K562 (cell line): Measurements from ENCODE around the gene TBC1D32. TPM values are rescaled to one million over a fixed set of nuclear protein-coding genes. Genes with fewer than 3 reads are reported as not detected.

Source experiments
- ATAC-seq: fragments of 200-7000 bp; cut with Tn5 transposase; 3 replicates; pipeline ENCODE4 v1.9.1; 2020; ENCODE audit warnings: moderate library complexity
- BruUV-seq: library from RNA; stranded (reverse); fragments of 400-500 nt; replicated peaks from 2 replicates; lab custom pipeline; 2021; lab: Mats Ljungman, UMichigan
- CTCF ChIA-PET: fragments of 300-600 bp; formaldehyde crosslinking; extraction: SDS; loops from one replicate; lab custom pipeline; 2021; ENCODE audit warnings: low intra/inter-chr PET ratio; lab: Yijun Ruan, JAX
- POLR2A ChIA-PET: fragments of 300-600, 350-650 bp; sonication (Branson Sonifier 250); formaldehyde crosslinking; extraction: SDS; loops from one replicate; lab custom pipeline; 2021; ENCODE audit warnings: antibody characterized with exemption, inconsistent platforms; lab: Yijun Ruan, JAX
- DNase-seq, 4 experiments: peaks; one replicate each; pipeline versions ENCODE4 v3.0.0 to v3.0.0-alpha.2; 2011 to 2018; ENCODE audit warnings: low spot score in 3 of 4, mixed read lengths in 3 of 4; ENCODE audit errors: extremely low read depth in 1 of 4
- FAIRE-seq: peaks from 2 replicates; lab custom pipeline; 2011; peaks lifted over from hg19 to GRCh38; lab: Jason Lieb, UNC
- H2AFZ ChIP-seq: 2 replicates; pipeline ENCODE4 v1.6.0; 2011; ENCODE audit warnings: low read depth, low read length, control low read depth, inconsistent platforms
- H3K27ac ChIP-seq: fragments of 200-600 bp; 3 replicates; pipeline ENCODE4 v1.8.0; 2011; ENCODE audit warnings: low read depth, mild to moderate bottlenecking, control low read depth, inconsistent platforms, low read length, moderate library complexity, mixed read lengths; ENCODE audit errors: extremely low read depth
- H3K27me3 ChIP-seq, 2 experiments: fragments of 300-600 bp in 1 of 2; 2 replicates in 1 of 2; 3 replicates in 1 of 2; pipeline versions ENCODE4 v1.6.0 to v1.8.0; 2011; ENCODE audit warnings: inconsistent platforms in 2 of 2, low read length in 2 of 2, mild to moderate bottlenecking in 1 of 2, mixed read lengths in 1 of 2, moderate library complexity in 1 of 2; ENCODE audit not compliant: control insufficient read depth in 2 of 2, insufficient read depth in 2 of 2
- H3K36me3 ChIP-seq: fragments of 300-600 bp; 3 replicates; pipeline ENCODE4 v1.8.0; 2011; ENCODE audit warnings: mild to moderate bottlenecking, low read length, inconsistent platforms; ENCODE audit not compliant: control insufficient read depth, insufficient read depth
- H3K4me1 ChIP-seq, 2 experiments: fragments of 200-600 bp in 1 of 2; replicated peaks in 1 of 2; 2 replicates in 1 of 2; 3 replicates in 1 of 2; pipeline versions ENCODE4 v1.5.1 to v1.8.0; 2011; ENCODE audit warnings: inconsistent platforms in 2 of 2, low read length in 2 of 2, mild to moderate bottlenecking in 1 of 2, mixed read lengths in 1 of 2, moderate library complexity in 1 of 2; ENCODE audit not compliant: control insufficient read depth in 2 of 2, insufficient read depth in 2 of 2
- H3K4me2 ChIP-seq: 2 replicates; pipeline ENCODE4 v1.6.1; 2011; ENCODE audit warnings: low read length, control low read depth, inconsistent platforms, mixed read lengths; ENCODE audit not compliant: insufficient read depth
- H3K4me3 ChIP-seq: fragments of 200-600 bp; sonication (generic), shearing (Covaris generic); 2 replicates; pipeline ENCODE4 v1.5.1; 2016; ENCODE audit warnings: control low read depth, inconsistent platforms
- H3K79me2 ChIP-seq: fragments of 200-600 bp; 3 replicates; pipeline ENCODE4 v1.8.0; 2011; ENCODE audit warnings: low read length, inconsistent platforms; ENCODE audit not compliant: control insufficient read depth, insufficient read depth
- H3K9ac ChIP-seq, 2 experiments: 2 replicates each; pipeline versions ENCODE4 v1.6.0 to v1.6.1; 2011; ENCODE audit warnings: low read depth in 2 of 2, low read length in 2 of 2, control low read depth in 1 of 2, inconsistent platforms in 1 of 2, mild to moderate bottlenecking in 1 of 2, mixed read lengths in 1 of 2; ENCODE audit not compliant: insufficient read depth in 1 of 2
- H3K9me1 ChIP-seq: one replicate; pipeline ENCODE4 v1.6.0; 2011; ENCODE audit warnings: inconsistent platforms, mild to moderate bottlenecking, low read length, moderate library complexity; ENCODE audit not compliant: control insufficient read depth, insufficient read depth
- H3K9me3 ChIP-seq: replicated peaks from 2 replicates; pipeline ENCODE4 v1.5.1; 2011; ENCODE audit warnings: low read depth, low read length, inconsistent platforms; ENCODE audit not compliant: control insufficient read depth, insufficient read depth
- H4K20me1 ChIP-seq: replicated peaks from 2 replicates; pipeline ENCODE4 v1.6.1; 2011; ENCODE audit warnings: low read length, inconsistent platforms, mixed read lengths; ENCODE audit not compliant: control insufficient read depth, insufficient read depth
- CREB1 ChIP-seq, 2 experiments: sonication (generic) in 1 of 2; formaldehyde crosslinking in 1 of 2; IDR thresholded peaks; 2 replicates each; pipeline versions ENCODE4 v1.6.1 to v1.8.0; 2012 to 2022; ENCODE audit warnings: inconsistent platforms in 1 of 2, mild to moderate bottlenecking in 1 of 2, missing genetic modification reagents in 1 of 2, moderate library complexity in 1 of 2
- ETS1 ChIP-seq: conservative IDR thresholded peaks from 2 replicates; pipeline ENCODE4 v1.6.1; 2011; ENCODE audit warnings: low read depth, mild to moderate bottlenecking, low read length; ENCODE audit not compliant: control insufficient read depth
- GATAD2B ChIP-seq: fragments of 450-650 bp; IDR thresholded peaks from 2 replicates; pipeline ENCODE4 v1.6.1; 2017; ENCODE audit warnings: mild to moderate bottlenecking, borderline replicate concordance
- KDM5B ChIP-seq: fragments of 200-600 bp; sonication (generic); IDR thresholded peaks from 2 replicates; pipeline ENCODE4 v1.6.1; 2012; ENCODE audit warnings: low read depth, mild to moderate bottlenecking, moderate library complexity, low read length, control low read depth, inconsistent platforms; ENCODE audit not compliant: insufficient replicate concordance
- NONO ChIP-seq, 2 experiments: fragments of 200-400 bp in 1 of 2; fragments of 450-650 bp in 1 of 2; formaldehyde crosslinking in 1 of 2; IDR thresholded peaks; 2 replicates each; pipeline ENCODE4 v1.6.1; 2017; ENCODE audit warnings: low read depth in 2 of 2, mild to moderate bottlenecking in 2 of 2, moderate library complexity in 2 of 2, low read length in 1 of 2
- POLR2AphosphoS5 ChIP-seq: IDR thresholded peaks from 2 replicates; pipeline ENCODE4 v1.6.1; 2011; ENCODE audit warnings: mild to moderate bottlenecking, low read depth, low read length, moderate library complexity; ENCODE audit not compliant: control insufficient read depth, insufficient read depth
- U2AF1 ChIP-seq: fragments of 200-400 bp; formaldehyde crosslinking; optimal IDR thresholded peaks from 2 replicates; pipeline ENCODE3; 2017; ENCODE audit warnings: mild to moderate bottlenecking, low read depth, low read length, moderate library complexity
- WGBS: fragments of 100-300 bp; shearing (Covaris generic); methylation state at CpG from one replicate; pipeline ENCODE4 v1.1.6; 2016; ENCODE audit warnings: low coverage, mixed read lengths; ENCODE audit not compliant: insufficient coverage; ENCODE audit errors: missing lambda C conversion rate; 5-methylcytosine and 5-hydroxymethylcytosine counted together
- in situ Hi-C: fragments of 300-500 bp; cut with MboI; formaldehyde crosslinking; loops from 4 replicates; pipeline ENCODE4 v1.15.0; 2018; ENCODE audit warnings: inconsistent platforms, mixed read lengths
- intact Hi-C: fragments of 100-400 bp; cut with micrococcal nuclease; formaldehyde crosslinking; loops from 2 replicates; pipeline ENCODE4 v1.14.2; 2022
- polyA plus RNA-seq, 8 experiments: library from polyadenylated mRNA; depleted of rRNA in 4 of 8; stranded (reverse) in 5 of 8; unstranded in 3 of 8; fragments of >200 nt; fragmentation: Nextera tagmentation in 2 of 8; fragmentation: Illumina TruSeq in 1 of 8; extraction: Ambion mirVana in 2 of 8; extraction: Trizol in 1 of 8; gene quantifications; 2 replicates each; pipeline versions ENCODE4 v1.2.1 to v1.2.3, GENCODE V29; 2011 to 2014; ENCODE audit warnings: inconsistent platforms in 1 of 8, missing spikeins in 1 of 8
- total RNA-seq, 7 experiments: library from RNA; depleted of rRNA in 6 of 7; stranded (reverse); fragments of >200 nt in 6 of 7; fragmentation: Illumina TruSeq in 2 of 7; extraction: Trizol in 2 of 7; gene quantifications; 2 replicates each; pipeline versions ENCODE4 v1.2.1 to v1.2.3, GENCODE V29; 2011 to 2021; ENCODE audit warnings: low replicate concordance in 1 of 7
- TF ChIP-seq, protein P1 (sequence below): fragments of 250-450 bp; sonication (Bioruptor Pico); IDR thresholded peaks from 2 replicates; pipeline ENCODE4 v1.4.0; 2020

TBC1D32 gene
- total and polyA plus RNA-seq, 9 of the 15 experiments (the other 6 are each of a cell fraction or from before 2014, with no cell fraction given) = 2.5 to 9.6 (median 3.9) TPM

DNA sequence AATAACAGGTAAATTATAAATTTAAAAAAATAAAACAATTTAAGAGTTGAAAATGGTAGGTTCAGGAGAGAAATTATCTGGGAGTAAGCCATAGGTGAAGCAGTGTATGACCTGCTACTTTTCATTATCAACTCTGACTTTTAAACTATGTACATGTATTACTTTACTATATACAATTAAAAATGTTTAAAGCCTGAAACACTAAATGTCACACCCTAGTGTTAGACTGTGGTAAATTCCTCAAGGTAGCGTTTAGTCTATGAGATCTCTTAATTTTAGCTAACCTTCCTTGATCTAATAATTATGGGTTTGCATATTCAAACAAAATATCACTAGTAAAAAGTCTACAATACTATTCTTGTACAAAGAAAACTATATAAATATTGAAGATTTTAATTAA, 22.3 kb upstream of the TBC1D32 start:
- H2AFZ ChIP-seq = no peak overlapping the region
- no peaks in the 10 kb centered on the region for H3K36me3 ChIP-seq
- no peak overlapping the region for H3K4me3 ChIP-seq
- intact Hi-C loops = no loop called here
- FAIRE-seq (no peak), DNase-seq (no peak), ATAC-seq (0 out of 3 replicates have a peak, but pooled peaks have one; percentile 42)
- WGBS = 15% methylated on average over 1 of the region's 1 CpG
- no peaks in the 10 kb centered on the region for H3K9me1 ChIP-seq
- H3K27ac ChIP-seq = no peak overlapping the region
- H3K4me2 ChIP-seq = no peak overlapping the region
- BruUV-seq = no TSS peak
- ChIA-PET POLR2A (no interaction called here), CTCF (interaction anchor here (0.6 kb wide), 1 partner anchor 354 kb away, joined by 3 read pairs; no protein-coding TSS in a partner anchor)
- TF ChIP-seq NONO (IDR thresholded peaks at IDR 0.05; ENCODE audit: low read depth in 2 of 2, low read length in 1 of 2) (no peak), GATAD2B (no peak), CREB1 (IDR thresholded peaks at IDR 0.05) (no peak), CREB1 (CRISPR knock-in tag; IDR thresholded peaks at IDR 0.05) (no peak), U2AF1 (no peak), KDM5B (no peak), ETS1 (no peak), POLR2AphosphoS5 (no peak)
- TF ChIP-seq, protein P1, sequence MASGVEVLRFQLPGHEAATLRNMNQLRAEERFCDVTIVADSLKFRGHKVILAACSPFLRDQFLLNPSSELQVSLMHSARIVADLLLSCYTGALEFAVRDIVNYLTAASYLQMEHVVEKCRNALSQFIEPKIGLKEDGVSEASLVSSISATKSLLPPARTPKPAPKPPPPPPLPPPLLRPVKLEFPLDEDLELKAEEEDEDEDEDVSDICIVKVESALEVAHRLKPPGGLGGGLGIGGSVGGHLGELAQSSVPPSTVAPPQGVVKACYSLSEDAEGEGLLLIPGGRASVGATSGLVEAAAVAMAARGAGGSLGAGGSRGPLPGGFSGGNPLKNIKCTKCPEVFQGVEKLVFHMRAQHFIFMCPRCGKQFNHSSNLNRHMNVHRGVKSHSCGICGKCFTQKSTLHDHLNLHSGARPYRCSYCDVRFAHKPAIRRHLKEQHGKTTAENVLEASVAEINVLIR = no peak
- H4K20me1 ChIP-seq = no peaks in the 10 kb centered on the region
- H3K27me3 ChIP-seq = no peaks in the 10 kb centered on the region
- H3K9me3 ChIP-seq = no peaks in the 10 kb centered on the region
- H3K9ac ChIP-seq = no peak overlapping the region
- in situ Hi-C loops = no loop called here
- H3K4me1 ChIP-seq = no peaks in the 10 kb centered on the region
- no peaks in the 10 kb centered on the region for H3K79me2 ChIP-seq
